Measurements from ENCODE around the gene LIMS1.
"Not testable (repeated sequence)": the region's sequence is repeated elsewhere in the genome, so short reads cannot be mapped to it uniquely, and the experiment has no call there.

The LIMS1 gene, protein sequence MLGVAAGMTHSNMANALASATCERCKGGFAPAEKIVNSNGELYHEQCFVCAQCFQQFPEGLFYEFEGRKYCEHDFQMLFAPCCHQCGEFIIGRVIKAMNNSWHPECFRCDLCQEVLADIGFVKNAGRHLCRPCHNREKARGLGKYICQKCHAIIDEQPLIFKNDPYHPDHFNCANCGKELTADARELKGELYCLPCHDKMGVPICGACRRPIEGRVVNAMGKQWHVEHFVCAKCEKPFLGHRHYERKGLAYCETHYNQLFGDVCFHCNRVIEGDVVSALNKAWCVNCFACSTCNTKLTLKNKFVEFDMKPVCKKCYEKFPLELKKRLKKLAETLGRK

DNA sequence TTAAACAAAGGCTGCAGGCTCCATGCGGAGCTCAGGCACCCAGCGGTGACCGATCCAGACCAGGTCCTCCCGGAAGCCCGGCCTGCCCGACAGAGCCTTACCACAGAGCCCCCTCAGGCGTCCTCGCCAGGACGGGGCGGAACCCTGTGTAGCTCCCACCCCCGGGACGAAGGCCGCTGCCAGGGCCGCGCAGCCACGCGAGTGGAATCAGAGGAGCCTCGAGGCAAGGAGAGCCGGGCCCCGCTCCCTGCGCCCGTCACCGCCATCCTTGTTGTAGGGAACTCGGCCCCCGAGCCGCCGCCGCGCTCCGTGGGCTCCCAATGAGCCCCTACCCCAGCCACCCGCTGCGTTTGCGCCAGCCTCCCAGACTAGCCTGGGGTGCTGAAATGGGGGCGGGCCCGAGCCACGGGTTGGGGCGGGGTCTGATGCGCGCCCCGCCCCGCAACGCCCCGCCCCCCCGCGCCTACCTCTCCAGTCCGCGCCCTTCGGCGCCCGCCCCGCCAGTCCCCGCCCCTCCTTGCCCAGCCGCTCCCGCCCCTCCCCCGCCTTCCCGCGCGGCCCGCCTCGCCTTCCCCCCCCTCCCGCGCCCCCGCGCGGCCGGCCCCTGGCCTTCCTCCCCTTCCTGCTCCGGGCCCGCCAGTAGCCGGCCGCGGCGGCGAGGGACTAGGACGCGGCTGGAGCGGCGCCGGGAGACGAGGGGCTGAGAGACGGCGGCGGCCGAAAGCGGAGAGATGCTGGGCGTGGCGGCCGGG, at the start of gene LIMS1:
Gene LIMS1, plus strand, starts transcription at position 639 of the 752 bp plus-strand sequence. Its CDS starts 93 bp downstream, at position 732.
- peak; percentile 89 for DNase-seq

DNA sequence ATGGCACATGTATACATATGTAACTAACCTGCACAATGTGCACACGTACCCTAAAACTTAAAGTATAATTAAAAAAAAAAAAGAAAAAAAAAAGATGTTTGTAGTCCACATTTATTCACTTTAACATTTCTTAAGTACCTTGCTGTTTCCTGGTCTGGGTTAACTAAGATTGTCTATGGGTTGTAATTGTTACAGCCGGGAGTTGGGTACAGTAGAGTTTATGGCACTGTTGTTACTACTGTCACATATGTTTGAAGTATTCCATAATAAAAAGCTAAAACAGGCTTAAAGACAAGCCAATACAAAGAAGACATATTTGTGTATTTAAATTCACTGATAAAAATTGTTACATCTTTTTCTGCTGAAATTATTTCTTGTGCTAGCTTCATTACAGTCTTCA, 49.0 kb upstream of the LIMS1 start:
- DNase-seq: no peak

DNA sequence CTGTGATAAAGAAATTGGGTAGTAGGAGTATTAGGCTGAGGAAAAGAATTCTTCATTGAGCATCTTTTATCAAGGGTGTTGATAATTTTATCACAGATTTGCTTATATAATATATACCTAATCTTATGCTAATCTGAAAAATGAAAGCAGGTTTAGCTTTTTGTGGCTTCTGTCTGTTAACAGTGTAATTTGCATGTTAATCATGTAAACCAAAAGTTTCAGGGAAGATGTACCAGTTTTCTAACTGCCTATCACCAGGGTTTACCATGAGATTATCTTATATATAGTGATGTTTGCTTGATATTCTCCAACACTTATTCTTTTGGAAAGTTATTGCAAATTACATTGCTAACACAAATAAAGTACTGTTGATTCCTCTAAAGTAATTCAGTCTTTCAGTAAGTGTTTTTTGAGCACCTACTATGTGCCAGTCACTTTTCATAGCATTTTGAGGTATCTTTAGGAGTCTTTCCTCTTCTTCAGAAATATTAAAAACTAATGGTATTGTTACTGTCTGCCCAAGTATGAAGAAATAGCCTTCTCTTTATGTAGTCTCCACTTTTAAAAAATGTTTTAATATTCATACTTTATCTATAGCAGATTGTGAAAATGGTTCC, 43.7 kb upstream of the LIMS1 start:
- no peak for DNase-seq

DNA sequence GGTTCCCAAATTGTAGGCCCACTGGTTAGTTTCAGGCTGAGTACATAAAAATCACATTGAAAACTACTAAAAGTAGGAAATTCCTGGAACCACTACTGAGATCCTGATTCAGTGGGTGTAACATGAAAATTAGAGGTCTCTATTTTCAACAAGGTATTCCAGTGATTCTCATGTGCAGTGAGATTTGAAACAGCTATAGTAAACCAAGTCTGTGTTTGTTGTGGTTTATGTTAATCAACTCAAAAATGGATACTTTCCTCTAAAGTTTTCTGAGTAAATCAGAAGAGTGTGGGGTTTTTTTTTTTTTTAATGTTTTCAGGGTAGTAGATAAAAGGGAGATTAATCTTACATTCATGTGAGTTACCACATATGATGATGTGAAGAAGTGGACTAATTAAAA, 42.4 kb upstream of the LIMS1 start:
- no peak for DNase-seq

DNA sequence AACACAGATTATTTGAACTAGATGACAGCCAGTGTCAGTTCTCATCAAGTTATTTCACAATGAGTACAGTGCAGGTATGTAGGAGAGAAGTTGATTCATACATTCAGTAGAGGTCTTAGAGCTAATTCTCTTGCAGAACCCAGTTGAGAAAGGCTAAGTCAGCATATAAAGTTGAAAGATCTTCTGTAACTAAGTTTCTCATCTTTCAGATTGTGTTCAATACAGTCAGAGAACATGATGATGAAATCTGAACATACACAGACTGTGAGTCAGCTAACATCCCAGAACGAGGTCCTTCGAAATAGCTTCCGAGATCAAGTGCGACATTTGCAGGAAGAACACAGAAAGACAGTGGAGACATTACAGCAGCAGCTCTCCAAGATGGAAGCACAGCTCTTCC, 41.9 kb upstream of the LIMS1 start:
- peak; percentile 94 for DNase-seq

DNA sequence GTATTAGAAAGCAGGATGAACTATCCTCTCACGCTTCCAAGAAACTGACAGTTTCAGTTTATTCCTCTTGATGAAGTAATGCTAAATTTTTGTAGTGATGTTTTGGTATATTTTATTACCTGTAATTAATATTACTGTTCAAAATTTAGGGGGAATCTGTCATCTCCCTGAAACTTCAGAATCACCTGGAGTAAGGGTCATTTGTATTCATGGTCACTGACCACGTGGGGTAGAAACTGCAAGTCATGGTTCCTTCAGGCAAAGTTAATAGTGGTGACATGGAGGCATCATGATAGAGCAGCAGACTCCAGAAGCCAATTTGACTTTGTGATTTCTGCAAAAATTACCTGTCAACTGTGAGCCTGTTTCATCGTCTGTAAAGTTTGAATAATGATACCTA, 38.1 kb upstream of the LIMS1 start:
- DNase-seq: not testable (repeated sequence)

DNA sequence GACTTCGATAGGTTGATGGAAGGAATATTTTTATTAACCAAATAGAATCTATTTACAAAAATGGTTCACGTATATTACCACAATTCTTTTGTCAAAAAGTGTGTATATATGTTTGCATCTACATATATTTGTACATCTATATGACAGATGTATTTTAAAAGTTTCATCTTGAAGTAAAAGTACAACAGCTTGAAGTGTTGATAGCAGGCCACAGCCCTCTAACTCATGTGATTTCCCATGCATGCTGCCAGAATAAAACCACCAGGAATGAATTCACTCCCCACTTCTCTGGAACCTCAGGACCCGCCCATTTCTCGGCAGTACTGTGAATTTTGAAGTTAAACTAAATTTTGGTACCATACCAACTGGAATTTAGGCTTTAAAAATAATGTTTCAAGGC, 26.6 kb upstream of the LIMS1 start:
- not testable (repeated sequence) for DNase-seq

DNA sequence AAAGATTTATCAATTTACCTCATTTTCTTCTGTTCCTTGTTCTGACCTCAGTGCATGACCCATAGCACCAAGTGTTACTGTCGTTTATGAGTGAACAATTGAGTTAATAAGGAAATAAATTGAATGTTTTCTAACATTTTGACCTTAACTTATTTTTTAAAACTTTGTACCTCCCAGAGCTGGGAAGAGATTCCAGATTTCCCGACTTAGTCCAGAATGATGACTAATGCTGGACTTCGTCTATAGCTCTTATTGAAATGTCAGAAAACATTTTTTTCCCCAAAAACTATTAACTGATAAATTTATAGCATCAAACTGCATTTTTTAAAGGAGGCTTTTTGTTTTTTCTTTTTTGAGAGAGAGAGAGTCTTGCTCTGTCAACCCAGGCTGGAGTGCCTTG, 21.8 kb upstream of the LIMS1 start:
- DNase-seq: not testable (repeated sequence)

DNA sequence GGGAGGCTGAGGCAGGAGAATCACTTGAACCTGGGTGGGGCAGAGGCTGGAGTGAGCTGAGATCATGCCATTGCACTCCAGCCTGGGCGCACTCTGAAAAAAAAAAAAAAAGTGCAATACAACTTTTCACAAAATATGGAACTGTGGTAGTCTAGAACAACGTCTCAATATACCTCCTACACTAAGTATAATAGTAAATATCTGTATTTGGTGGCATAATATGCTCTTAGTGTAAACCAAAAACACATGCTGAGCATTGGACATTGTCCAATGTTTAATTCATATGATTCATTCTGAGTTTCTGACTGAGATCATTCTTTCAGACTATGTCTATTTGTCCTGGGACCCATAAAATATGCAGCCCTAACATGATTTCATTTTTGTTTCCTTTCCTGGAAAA, 19.8 kb upstream of the LIMS1 start:
- peak; percentile 36 for DNase-seq

DNA sequence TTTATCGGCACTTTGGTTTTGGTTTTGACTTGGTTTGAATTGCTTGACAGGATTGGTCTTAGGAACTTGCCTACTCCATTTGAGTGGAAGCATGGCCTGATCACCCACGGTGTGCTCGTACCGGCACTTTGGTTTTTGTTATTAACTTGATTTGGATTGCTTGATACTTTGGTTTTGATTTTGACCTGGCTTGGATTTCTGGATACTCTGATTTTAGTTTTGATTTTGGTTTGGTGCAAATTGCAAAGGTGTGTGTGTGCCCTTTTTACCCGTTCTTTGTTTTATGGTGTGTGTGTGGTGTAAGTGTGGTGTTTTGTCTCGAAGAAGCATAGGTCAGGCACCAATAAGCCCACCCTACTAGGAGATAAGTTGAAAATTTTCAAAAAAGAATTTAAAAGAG, 9.6 kb upstream of the LIMS1 start:
- DNase-seq: not testable (repeated sequence)

DNA sequence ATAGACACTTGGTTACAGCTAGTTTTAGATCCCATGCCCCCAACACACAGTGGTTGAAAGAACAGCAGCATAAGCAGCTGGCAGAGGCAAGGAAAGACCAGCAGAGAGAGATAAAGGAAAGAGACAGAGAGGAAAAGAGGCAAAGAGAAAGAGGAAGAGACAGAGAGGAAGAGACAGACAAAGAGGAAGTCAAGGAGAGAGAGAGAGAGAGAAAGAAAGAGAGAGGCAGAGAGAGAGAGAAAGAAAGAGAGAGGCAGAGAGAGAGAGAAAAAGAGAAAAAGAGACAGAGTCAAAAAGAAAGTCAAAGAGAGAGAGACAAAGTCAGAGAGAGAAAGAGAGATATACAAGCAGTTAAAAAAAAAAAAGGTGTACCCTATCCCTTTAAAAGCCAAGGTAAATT, 9.0 kb upstream of the LIMS1 start:
- not testable (repeated sequence) for DNase-seq

DNA sequence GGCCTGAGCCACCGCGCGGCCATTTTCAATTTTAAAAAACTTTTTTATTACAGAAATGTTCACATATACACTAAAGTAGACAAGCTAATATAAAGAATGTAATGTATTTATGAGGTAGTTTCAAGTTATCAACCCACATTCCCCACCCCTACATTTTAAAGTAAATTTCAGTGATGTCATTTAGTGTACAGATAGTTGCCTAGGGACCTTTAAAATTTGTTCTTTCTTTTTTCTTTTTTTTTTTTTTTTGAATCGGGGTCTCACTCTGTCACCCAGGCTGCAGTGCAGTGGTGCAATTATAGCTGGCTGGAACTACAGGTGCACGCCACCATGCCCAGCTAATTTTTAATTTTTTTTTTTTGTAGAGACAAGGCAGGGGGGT, 2.6 kb upstream of the LIMS1 start:
- no peak for DNase-seq

DNA sequence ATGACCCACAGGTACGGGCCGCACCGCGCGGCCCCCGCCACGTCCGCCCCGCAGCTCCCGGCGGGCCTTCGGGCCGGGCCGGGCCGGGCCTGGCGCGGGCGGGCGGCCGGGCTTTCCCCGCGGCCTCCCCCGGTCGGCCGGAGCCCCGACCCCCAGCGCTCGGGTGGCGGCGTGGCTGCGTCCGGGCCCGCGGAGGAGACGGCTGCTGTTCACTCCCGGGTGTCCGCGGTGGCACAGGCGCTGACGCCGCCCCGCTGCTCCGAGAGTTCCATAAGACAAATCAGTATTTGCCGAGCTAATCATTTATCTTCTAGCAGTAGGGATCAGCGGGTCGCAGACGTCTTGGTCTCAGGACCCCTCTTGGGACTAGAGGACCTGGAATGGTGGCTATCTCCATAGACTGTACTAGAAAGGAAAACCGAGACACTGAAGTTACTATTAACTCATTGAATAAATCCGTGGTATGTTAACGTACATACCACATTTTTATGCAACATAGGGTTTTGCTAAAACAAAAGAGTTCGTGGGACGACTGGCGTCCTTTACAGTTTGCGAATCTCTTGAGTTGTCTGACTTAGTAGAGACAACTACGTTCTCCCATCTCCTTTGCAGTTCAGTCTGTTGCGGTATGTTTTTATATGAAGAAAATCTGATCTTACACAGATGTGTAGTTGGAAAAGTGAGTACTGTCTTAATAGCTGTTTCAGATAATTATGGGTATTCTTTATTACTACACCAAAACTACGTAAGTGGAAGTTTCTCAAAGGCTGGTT, 500 bp downstream of the LIMS1 start:
- peak; percentile 37 for DNase-seq

DNA sequence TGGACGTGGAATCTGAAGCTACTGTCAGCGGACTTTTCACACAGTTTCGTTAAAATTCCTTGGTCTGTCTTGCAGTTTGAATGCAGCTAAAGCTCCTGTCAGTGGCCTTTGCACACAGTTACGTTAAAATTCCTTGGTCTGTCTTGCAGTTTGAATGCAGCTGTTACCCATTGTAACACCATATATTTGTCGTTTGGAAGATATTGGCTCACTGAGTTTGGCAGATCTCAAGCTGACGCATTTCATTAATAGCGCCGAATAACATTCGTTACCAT, 1.0 kb downstream of the LIMS1 start:
- DNase-seq: peak; percentile 39

DNA sequence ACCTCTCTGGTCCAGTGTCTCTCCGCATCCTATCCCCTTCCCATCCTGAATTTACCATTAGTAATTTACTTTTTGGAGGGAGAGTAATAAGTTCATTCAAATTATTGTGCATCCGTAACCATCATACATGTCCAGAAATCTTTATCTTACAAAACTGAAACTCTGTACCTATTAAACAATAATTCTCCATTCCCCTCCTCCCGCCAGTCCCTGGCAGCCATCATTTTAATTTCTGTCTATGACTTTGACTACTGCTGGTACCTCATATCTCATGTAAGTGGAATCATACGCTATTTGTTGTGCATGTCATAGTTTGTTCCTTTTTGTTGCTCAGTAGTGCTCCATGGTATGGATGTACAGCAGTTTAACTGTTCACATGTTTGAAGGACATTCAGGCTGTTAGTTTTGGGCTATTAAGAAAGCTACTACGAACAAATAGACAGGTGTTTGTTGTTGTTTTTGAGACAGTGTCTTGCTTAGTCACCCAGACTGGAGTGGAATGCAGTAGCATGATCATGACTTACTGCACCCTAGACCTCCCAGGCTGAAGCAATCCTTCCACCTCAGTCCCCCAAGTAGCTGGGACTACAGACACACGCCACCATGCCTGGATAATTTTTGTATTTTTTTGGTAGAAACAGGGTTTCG, 2.0 kb downstream of the LIMS1 start:
- peak; percentile 65 for DNase-seq

DNA sequence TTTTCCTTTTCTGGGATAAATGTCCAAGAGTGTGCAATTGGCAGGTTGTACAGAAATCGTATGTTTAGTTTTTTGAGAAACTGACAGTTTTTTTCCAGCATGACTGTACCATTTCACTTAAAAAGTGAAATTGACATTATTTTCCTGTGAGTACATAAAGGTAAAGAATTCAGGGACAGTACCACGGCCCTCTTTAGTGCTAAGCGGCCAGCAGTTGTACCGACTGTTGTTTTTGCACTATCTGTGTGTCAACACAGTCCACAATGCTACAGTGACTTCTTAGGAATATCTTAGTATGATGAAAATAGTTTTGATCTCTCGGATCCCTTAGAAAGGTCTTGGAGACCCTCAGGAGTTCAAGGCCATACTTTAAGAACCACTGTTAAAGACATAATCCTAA, 2.6 kb downstream of the LIMS1 start:
- DNase-seq: no peak

DNA sequence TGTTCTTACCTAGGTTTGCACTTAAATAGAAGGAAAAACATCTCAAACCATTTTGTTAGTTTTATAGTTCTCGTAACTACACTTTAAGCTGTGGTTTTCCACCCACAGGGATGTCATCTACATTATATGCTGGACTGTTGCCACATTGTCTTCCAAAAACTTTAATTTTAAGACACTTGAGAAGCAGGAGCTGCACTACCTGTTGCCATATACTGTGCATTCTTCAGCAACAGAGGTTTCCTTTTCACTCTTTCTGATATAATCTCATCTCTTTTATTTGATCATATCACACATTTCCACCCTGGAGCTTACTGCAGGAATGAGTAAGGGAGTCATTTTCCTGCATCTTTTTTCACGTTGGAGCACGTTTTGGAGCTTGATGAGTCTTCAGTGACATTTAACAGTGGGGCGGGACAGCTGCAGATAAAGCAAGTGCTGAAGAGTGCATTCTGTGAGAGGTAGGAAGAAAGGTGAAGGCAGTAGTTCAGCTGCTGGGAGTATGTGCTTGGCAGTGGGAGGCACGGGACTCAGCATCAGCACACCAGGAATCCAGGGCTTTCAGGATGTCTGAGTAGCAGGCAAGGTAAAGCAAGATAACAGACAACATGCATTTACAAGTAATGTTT, 3.8 kb downstream of the LIMS1 start:
- DNase-seq: no peak

DNA sequence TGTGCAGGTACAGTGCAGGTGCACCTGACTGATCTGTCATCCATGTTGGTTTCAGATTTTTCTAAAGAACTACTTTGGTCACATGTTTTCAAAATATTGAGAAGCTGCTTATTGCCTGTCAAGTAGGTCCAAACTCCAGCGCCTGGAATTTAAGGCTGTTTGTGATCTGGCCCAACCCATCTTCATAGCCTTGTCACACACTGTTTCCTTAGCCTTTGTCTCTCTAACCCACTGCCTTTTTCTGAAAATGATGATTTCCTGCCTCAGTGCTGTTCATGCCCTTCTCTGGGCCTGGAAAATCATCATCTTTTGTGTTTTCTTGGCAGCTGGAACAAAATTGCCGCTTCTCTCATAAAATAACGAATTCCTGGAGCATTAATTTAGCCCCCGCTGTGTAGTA, 7.2 kb downstream of the LIMS1 start:
- DNase-seq: no peak

DNA sequence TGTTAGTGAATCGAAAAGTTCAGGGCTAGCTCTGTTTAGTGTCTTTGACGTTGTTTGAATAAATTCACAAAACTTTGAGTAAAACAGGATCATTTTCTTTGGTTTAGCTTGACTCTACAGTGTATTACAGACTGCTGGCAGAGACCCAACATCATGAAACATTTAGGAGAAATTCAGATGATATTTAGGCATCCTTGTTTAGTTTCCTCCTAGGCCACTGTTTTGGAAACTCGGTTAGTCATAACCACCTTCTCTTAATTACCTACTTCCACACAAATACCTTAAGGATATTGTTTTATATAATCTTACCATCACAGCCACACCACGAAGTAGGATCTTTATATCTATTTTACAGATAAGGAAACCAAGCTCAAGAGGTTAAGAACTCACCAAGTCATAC, 7.8 kb downstream of the LIMS1 start:
- no peak for DNase-seq

DNA sequence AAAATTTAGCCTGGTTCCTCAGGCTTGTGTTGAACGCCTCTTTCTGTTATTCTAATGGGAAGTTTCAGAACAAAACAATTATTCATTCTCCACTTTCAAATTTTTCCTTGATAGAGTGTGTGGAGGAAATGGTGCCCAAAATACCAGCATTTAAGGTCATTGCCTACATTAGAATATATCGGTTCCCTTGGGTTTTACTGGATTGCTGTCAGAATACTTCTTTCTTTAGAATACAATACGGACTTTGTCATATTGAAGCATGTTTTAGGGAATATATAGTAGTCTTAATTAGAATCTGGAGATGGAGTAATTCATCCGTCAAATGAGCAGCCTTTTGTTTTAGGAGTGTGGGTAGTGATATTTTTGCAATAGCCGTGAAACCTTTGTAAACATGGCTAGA, 13.3 kb downstream of the LIMS1 start:
- DNase-seq: no peak

DNA sequence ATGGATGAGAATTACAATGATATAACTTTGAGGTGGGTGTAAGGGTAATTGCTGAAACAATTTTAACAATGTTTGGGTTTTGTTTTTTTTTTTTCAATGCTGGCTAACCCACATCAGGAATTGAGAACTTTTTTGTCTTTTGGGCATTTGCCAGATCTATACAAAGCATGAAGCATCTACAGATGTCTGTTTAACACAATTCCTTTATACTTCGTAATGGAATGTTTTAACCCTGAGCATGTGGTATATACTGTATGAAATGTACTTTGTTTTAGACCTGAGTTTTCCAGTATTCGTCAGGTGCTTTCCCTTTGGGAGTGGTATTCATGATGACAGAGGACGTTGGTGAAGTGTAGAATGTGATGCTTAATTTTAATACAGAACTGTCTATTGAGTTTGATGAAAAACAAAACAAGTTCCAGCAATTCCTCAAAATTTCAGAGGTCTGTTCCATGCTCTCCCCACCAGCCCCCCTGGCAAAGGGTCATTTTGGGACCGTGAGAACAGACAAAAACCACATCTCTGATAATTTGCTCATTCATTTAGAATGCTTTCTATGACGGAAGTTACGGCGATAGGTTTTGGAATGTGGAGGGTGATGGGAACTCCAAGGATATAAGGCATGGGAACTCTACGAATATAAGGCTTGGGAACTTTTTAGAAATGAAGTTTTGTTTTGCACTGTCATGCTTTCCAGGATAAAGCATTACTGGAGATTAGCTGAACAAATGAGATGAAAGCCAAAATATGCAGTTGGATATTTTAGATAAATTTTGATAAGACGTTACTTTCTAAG, 14.1 kb downstream of the LIMS1 start:
- DNase-seq: peak; percentile 20

DNA sequence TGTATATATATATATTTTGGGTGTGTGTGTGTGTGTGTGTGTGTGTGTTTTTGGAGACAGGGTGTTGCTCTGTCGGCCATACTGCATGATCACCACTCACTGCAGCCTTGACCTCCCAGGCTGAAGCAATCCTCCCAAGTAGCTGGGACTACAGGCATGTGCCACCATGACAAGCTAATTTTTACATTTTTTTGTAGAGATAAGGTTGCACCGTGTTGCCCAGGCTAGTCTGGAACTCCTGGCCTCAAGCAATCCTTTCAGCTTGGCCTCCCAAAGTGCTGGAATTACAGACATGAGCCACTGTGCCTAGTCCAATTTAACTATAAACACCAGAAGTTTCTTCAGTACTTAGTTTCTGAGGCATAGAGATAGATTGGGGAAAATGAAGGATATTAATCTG, 18.3 kb downstream of the LIMS1 start:
- DNase-seq: no peak
